GM21360 (cell line): ENCODE measurements around the gene TBC1D10A.

Experiments
- ATAC-seq: cut with Tn5 transposase; IDR thresholded peaks from one replicate; pipeline ENCODE4 v1.9.1; 2021; ENCODE audit warnings: mild to moderate bottlenecking, moderate library complexity; ENCODE audit not compliant: unreplicated experiment

The TBC1D10A gene

DNA sequence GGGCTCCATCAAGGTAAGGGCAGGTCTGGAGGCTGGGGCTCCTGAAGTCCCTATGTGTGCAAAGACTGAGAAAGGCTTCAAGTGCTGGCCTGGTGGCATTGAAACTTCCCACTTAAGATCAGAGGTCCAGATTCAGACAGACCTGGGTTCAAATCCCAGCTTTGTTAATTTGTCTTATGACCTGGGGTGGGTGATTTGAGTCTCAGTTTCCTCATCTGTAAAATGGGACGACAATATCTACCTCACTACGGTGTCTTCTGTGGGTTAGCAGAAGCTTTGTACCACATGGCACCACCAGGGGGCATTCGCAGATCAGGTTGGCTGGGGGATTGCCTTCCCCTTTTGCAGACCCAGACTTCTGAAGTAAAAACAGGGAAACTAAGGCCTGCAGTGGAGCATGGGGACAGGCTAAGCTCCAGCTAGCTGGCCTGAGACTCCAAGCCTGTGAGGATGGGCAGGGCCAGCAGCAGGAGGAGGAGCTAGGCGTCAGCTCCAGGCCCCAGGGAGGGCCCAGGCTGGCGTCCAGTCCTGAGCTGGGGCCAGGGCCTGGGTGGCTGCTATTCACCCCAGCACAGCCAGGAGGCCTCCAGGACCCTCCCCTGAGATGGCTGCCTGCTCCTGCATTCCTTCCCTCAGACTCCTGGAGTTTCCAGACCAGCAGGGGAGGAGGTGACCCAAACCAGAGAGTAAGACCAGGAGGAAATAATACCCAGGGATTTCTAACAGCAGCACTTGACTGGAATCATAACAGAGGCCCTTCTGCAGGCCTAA is 38.9 kb downstream of the TBC1D10A start:
- no peak for ATAC-seq

DNA sequence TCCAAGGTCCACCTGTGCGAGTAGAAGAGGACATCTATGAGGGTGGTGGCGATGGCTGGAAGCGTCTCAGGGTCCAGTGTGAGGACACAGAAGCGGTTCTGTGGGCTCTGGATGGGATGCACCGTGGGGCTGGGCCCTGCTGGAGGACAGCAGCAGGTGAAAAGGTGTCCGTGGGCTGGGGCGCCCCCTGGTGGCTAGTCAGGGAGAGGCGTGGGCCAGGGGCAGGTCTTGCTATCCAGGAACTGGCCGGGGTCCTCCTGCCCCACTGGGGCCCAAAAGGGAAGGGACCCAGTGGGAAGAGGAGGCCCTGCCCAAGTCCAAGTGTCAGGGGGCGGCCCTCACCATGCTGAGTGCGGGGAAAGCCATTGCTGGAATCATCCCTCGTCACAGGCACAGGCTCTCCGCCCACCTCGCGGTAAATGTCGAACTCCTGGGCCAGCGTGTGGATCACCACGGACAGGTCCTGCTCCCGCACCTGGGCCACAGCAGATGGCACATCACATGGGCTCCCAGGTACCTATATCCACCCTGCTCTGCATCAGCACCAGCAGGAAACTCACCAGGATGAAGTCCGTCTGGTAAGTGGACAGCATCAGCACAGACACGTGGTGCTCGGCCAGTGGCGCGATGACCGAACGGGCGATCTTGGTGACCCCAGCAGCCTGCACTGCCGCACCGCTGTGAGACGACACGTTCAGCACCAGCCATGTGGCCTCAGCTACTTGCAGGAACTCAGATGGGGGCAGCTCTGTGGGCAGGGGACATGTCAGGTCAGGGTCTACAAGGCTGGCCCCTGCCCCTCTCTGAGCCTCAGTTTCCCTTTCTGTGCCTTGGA is 39.7 kb downstream of the TBC1D10A start:
- ATAC-seq: no peak

DNA sequence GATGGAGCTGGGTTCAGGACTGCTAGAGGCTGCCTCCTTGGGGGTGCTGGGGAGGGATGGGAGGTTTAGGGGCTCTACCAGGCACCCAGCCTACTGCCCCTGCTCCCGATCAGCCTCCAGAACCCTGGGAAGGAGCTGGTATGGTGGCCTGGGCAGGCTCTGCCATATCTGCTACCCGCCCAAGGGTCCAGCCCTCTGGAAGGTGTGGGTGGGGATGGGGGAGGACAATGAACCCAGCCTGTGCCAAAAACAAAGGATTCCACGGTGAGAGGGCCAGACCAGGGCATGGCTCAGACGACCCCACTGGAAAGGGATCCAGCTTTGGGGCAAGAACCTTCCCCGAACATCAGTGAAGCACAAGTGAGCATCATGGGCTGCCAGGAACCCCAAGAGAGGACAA is 40.4 kb downstream of the TBC1D10A start:
- no peak for ATAC-seq

DNA sequence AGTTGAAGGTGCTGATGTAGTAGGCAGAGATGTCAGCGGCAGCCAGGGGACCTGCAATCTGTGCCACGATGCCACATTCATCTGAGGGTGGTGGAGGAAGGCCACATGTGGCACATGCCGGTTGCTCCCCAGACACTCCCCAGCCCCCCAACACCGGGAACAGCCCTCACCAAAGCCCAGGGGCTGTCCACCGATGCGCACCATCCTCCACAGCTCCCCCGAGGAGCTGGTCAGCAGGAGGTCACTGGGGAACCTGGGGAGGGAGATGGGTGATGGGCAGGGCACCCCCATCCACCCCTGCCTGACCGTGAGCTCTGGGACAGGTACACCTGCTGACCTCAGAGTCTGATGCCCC is 40.9 kb downstream of the TBC1D10A start:
- ATAC-seq: no peak

DNA sequence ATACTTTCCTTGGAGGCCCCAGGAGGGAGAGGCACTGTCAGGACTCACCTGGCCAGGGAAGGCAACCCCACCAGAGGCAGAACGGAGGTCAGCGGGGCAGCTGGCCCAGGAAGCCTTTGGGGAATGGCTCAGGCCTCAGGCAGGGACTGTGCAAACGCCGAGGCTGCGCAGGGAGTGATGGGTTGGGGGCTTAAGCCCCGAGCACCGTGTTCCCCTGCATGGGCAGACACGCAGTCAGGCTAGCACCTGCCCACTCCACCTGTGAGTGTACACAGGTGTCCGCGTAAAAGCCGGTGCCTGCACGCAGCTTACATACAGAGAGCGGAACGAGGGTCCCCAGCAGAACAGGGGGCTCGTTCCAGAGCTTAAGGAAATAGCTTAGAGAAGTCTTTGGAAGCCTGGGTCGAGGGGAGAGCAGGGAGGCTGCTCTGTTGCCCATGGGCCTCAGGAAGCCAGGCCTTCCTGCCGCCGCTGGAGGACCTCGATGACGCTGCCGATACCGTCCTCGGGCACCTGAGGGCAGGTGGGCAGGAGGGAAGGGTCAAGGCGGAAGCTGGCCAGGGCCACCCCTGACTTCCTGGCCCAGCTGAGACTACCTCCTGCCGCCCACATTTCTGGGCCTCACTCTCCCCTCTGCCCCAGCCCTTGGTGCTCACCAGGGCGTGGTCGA is 41.4 kb downstream of the TBC1D10A start:
- ATAC-seq: no peak

DNA sequence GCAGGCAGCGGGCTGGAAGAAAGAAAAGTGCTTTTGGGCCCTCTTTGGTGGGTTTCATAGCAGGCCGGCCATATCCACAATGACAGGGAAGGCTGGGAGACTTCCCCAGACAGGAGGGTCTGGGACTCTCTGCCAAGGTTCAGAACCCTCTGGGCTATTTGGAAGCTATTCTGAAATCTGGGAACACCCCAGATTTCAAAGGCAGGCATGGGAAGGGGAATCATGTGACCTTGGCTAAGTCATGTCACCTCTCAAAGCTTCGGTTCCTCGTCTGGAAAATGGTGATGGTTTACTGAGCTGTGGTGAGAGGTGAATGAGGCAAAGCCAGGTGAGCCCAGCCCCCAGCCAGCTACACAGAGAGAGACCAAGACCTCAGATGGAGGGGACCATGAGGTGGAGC is 42.1 kb downstream of the TBC1D10A start:
- ATAC-seq: no peak

DNA sequence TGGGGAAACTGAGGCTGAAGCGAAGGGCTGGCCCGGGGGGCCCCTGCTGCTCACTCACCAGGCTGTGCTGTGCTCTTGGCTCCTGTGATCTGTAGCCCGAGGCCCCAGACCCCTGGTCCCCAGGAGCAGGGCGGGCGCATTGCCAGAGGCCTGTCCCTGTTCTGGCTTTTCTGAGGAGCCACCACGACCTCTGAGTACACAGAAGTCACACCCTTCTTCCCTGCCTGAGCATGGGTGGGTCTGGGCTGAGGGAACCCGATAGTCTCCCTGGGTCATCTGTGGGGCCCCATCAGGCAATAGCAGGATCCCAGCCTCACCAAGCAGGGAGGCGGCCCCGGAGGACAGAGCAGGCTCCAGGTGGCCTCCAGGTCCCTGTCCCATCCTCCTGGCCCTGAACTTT is 42.6 kb downstream of the TBC1D10A start:
- ATAC-seq: no peak

DNA sequence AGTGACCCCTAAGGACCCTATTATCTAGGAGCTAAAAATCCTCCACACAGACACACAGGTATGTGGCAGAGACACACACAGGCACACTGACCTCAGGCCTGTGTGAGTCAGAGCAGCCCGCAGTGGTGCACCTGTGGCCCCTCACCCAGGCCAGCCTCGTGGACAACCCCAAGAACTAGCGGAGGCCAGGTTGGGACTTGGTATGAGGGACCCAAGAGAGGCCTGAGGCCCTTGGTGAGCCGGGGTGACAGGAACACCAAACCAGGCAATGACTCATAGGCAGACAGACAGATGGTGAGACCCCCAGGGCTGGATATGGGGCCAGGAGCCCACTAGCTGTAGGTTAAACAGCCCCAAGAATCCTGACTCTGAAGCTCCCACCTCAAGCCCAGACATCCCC is 43.4 kb downstream of the TBC1D10A start:
- ATAC-seq: no peak

DNA sequence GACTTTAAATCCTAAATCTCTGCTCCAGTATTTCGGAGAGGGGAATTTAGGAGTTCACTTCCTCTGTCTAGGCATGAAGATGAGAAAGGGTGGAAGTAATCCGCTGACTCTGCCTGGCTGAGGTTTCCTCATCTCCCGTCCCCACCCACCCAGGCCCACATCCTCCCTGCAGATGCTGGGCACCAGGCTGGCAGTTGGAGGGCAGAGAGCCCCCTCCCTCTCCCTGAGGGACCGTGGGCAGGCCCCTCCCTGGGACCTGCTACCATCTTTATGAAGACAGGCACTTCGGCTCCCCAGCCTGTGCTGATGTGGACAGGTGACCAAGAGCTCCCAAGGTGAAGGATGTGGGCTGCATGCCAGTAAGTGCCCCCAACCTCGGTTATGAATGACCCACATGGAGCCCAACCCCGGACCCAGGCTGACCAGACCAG is 44.1 kb downstream of the TBC1D10A start:
- no peak for ATAC-seq

DNA sequence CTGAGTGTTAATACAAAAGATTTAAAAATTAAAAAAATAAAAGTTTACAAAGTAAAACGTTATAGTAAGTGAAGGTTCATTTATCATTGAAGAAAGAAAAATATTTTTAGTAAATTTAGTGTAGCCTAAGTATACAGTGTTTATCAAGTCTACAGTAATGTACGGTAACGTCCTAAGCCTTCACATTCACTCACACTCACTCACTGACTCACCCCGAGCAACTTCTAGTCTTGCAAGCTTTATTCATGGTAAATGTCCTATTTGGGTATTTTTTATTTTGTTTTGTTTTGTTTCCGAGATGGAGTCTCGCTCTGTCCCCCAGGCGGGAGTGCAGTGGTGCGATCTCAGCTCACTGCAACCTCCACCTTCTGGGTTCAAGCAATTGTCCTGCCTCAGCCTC is 46.2 kb downstream of the TBC1D10A start:
- no peak for ATAC-seq

DNA sequence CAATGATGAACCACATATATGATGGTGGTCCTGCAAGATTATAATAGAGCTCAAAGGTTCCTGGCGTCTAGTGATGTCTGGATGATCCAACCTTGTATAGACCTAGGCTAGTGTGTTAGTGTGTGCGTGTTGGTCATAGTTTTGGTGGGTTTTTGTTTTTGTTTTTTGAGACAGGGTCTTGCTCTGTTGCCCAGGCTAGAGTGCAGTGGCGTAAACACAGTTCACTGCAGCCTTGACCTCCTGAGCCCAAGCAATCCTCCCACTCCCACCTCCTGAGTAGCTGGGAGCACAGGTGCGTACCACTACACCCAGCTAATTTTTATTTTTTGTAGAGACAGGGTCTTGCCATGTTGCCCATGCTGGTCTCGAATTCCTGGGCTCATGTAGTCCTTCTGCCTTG is 46.8 kb downstream of the TBC1D10A start:
- ATAC-seq: no peak

DNA sequence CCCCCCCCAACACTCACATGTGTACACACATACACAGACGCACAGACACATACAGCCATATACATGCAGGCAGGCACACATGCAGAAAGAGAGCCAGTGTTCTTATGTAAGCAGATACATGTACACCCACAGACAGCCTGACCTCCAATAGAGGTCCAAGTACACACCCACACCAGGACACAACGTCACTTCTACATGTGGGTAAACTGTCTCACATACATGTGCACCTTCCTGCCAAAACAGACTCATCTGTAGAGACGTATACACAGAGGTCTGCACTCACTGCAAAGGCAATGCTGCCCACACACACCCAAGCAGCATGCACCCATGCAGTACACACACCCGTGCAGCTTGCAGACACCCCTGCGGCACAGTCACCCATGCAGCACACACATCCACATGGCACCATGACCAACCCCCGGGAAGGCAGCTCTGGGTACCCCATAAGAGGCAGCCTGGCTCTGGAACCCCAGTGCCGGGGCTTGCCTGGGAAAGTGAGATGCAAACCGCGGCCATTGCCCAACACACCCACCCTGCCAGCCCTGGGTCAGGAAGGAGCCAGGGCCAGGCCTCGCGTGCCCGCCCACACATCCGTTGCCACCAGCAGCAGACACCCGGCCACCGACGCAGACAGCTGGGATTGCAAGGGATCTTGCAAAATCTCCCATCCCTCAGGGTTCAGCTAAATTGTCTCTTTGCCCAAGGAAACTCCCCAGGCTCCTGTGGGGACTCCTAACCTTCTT is 47.5 kb downstream of the TBC1D10A start:
- ATAC-seq: no peak

DNA sequence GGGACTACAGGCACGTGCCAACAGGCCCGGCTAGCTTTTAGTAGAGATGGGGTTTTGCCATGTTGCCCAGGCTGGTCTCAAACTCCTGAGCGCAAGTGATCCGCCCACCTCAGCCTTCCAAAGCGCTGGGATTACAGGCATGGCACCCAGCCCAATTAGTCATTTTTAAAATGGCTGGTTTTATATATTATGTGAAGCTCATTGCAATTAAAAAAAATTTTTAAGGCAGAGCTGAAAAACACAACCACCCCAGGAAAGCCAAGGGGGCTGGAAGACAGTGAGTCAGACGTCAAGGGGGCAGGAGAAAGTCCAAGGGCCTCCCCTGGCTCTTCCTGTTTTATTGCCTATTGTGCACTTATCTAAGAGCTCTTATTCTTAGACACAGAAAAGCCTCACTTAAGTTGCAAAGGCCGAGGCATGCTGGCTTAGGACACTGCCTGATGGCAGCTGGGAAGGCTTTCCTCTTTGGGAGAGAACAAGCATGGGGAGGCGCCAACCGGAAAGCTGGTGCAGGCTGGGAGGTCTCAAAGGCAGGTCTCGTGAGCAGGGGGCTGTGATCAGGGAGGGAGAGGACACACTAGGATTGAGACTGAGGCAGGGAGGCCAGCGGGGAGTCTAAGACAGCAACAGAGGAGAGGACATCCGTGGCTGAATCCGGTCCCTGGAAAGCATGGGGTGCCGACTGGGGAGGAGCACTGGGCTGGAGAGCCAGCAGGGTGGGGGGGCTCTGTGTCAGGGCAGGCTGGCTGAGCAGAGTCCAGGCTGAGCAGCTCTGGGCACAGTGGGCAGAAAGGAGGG is 49.0 kb downstream of the TBC1D10A start:
- no peak for ATAC-seq

DNA sequence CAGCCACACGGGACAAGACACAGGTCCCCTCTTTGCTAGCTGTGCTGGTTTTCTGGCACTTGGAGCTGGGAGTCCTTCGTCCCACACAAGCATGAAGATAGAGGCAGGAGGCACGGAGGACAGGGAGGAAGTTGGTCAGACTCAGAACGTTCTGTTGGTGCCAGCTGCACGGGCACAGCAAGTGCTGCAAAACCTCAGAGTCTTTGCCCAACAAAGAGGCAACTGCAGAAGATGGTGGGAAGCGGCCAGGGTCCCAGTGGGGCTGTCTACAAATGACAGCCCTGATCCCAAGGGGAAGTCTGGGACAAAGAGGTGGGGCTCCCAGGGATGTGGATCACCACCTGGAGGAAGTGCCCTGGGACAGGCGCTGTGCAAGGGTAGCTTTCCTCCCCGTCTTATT is 50.7 kb downstream of the TBC1D10A start:
- ATAC-seq: no peak

DNA sequence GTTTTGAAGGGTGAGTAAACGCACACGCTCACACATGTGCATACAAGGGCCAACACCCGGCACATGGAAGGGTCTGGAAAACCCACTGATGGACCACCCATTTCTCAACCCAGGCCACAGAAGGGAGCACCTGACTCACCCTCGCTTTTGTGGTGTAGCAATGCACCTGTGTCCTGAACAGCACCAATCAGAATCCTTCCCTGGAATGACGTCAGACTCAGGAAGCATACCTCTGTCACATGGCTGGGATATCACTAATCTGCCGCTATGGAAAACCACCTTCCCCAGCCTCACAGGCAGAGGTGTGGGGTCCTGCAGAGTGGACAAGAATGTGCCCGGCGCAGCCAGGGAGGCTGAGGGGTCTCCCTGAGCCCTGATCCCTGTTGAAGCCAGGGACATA is 51.1 kb downstream of the TBC1D10A start:
- ATAC-seq: no peak

DNA sequence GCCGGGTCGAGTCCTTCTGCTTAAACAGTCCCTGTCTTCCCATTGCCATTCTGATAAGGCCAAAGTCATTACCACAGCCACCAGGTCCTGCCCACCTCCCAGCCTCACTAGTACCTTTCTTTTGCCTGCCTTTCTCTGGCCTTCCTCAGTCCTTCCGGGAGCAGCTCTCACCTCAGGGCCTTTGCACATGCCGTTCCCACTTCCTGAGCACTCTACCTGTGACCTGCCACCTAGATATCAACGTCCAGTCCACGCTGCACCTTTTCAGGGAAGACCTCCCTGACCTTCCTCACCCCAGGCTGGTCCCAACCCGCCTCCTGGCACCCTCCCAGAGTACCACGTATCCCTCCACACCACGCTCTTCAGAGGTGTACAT is 52.3 kb downstream of the TBC1D10A start:
- no peak for ATAC-seq

DNA sequence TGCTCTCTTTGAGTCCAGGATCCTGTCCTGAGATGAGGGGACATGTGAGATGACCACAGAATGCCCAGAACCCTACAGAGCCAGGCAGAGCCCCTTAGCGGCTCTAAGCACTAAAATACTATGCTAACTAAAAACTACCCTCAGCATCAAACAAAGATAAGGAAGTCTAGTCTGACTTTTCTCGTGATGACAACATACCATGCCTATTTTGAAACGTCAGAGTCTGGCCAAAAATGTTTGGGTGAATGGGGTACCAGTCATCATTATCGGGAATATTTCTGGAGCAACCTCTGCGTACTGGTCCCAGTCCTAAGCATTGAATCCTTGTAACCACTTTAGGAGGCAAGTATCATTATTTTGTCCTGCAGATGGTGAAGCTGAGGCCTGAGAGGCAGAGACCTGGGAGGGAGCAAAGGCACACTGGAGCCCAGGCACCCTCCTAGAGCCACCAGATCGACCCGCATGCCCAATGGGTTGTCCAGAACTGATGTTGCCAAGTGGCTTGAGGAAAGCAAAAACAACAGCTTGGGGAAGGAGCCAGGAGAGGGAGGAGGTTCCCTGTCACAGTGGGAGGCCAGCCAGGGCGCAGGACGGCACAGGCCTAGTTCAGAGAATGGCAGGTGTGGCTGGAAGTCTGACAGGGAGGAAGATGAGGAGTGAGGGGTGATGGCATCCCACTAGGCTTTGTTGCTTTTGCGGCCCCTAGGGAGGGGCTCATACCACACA is 52.9 kb downstream of the TBC1D10A start:
- ATAC-seq: no peak

DNA sequence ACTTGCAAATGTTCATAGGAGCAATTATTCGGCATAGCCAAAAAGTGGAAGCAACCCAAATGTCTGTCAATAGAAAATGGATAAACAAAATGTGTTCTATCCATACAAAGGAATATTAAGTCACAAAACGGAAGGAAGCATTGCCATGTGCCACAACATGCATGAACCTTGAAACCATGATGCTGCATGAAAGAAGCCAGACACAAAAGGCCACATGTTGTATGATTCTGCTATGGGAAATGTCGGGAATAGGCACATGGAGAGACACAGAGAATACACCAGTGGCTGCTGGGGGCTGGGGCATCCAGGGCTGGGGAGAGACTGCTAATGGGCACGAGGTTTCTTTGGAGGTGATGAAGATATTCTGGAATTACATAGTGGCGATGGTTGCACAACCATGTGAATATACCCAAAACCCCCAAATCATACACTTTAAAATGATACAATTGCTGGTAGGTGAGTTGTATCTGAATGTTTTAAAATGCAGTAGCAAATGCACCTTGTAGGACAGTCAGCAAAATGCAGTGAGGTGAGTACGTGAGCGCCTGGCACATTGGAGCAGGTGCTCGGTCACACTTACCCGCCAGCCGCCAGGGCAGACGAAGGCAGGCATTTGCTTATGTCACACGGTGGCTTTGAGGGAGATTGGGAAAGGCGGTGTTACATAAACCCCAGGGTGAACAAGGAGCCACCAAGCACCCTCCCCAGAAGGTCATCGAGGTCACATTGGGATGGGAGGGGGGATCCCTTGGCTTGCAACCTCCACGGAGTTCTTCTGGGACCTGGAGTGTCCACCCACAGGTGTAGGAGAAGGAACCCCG is 53.8 kb downstream of the TBC1D10A start:
- no peak for ATAC-seq

DNA sequence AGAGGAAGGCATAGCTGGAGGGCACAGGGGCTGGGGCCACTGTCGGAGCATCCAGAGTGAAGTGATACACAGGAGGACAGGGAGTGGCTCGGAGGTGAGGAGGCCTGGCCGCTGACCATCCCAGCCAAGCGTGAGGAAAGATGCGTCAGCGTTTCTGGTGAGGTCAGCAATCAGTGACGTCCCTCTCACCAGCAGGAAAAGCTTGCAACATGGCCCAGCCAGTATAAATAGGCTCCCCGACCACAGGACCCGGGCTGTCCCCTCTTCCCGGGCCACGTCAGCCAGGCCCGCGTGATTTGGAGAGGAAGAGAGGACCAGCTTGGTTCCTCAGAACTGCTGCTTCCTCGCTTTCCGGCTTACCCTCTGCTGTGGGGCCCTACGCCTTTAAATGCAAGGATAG is 55.9 kb downstream of the TBC1D10A start:
- no peak for ATAC-seq
